ENCODE measurements around the gene ZNF782.
"Not testable (repeated sequence)": the region's sequence is repeated elsewhere in the genome, so short reads cannot be mapped to it uniquely, and the experiment has no call there.

Gene ZNF782

GRCh38 chr9:96853781-96854650 lies at the start of gene ZNF782:
TSS of gene ZNF782 (minus strand) at chr9:96854514. CDS start at chr9:96851961, 2,553 bp downstream.
- DNase-seq (ENCODE audit: low spot score) = peak; percentile 60

GRCh38 chr9:96900010-96900409 lies 45.7 kb upstream of the ZNF782 start:
- DNase-seq (ENCODE audit: low spot score) = not testable (repeated sequence)

- no peak for DNase-seq (ENCODE audit: low spot score)
Observed at GRCh38 chr9:96892131-96892530, 37.8 kb upstream of the ZNF782 start.

GRCh38 chr9:96888591-96888990 lies 34.3 kb upstream of the ZNF782 start:
- no peak for DNase-seq (ENCODE audit: low spot score)

GRCh38 chr9:96885424-96885823 lies 31.1 kb upstream of the ZNF782 start:
- DNase-seq (ENCODE audit: low spot score) = no peak

GRCh38 chr9:96884443-96884842 lies 30.1 kb upstream of the ZNF782 start:
- DNase-seq (ENCODE audit: low spot score) = no peak

GRCh38 chr9:96883922-96884321 lies 29.6 kb upstream of the ZNF782 start:
- DNase-seq (ENCODE audit: low spot score) = no peak

GRCh38 chr9:96877269-96877668 lies 23.0 kb upstream of the ZNF782 start:
- no peak for DNase-seq (ENCODE audit: low spot score)

GRCh38 chr9:96875461-96876142 lies 21.3 kb upstream of the ZNF782 start:
- DNase-seq (ENCODE audit: low spot score) = peak; percentile 86

GRCh38 chr9:96874947-96875460 lies 20.7 kb upstream of the ZNF782 start:
- DNase-seq (ENCODE audit: low spot score) = no peak

GRCh38 chr9:96874201-96874785 lies 20.0 kb upstream of the ZNF782 start:
- DNase-seq (ENCODE audit: low spot score) = no peak

GRCh38 chr9:96871176-96871575 lies 16.9 kb upstream of the ZNF782 start:
- no peak for DNase-seq (ENCODE audit: low spot score)

- no peak for DNase-seq (ENCODE audit: low spot score)
Observed at GRCh38 chr9:96868709-96869108, 14.4 kb upstream of the ZNF782 start.

GRCh38 chr9:96867079-96867804 lies 12.9 kb upstream of the ZNF782 start:
- no peak for DNase-seq (ENCODE audit: low spot score)

- not testable (repeated sequence) for DNase-seq (ENCODE audit: low spot score)
Observed at GRCh38 chr9:96865240-96865639, 10.9 kb upstream of the ZNF782 start.

- DNase-seq (ENCODE audit: low spot score) = no peak
Observed at GRCh38 chr9:96859461-96860198, 5.3 kb upstream of the ZNF782 start.

- DNase-seq (ENCODE audit: low spot score) = no peak
Observed at GRCh38 chr9:96858670-96859069, 4.4 kb upstream of the ZNF782 start.

GRCh38 chr9:96858018-96858573 lies 3.8 kb upstream of the ZNF782 start:
- DNase-seq (ENCODE audit: low spot score) = no peak

- no peak for DNase-seq (ENCODE audit: low spot score)
Observed at GRCh38 chr9:96856363-96857286, 2.3 kb upstream of the ZNF782 start.

All from HuH-7.5 (cell line).